Medulla oblongata (tissue), 1 donor: ENCODE data around the gene PROSER3.
"Not testable (repeated sequence)": the region's sequence is repeated elsewhere in the genome, so short reads cannot be mapped to it uniquely, and the experiment has no call there.

Experiments
- DNase-seq: peaks from one replicate; pipeline ENCODE4 v3.0.0-alpha.2; 2015; ENCODE audit errors: extremely low spot score

Gene PROSER3

DNA sequence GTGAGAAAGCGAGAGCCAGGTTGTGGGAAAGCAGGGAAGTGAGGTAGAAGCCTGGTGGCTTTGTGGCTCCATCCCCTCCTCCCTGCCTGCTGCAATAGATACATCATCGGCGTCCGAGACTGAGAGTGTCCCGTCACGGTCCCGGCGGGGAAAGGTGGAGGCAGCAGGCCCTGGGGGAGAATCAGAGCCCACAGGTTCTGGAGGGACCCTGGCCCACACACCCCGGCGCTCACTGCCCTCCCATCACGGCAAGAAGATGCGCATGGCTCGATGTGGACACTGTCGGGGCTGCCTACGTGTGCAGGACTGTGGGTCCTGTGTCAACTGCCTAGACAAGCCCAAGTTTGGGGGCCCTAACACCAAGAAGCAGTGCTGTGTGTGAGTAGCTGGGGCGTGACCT, 35.1 kb upstream of the PROSER3 start:
- no peak for DNase-seq

- no peak for DNase-seq
Observed at GRCh38 chr19:35723671-35724070, 34.3 kb upstream of the PROSER3 start.

GRCh38 chr19:35724132-35724531, 33.8 kb upstream of the PROSER3 start:
- not testable (repeated sequence) for DNase-seq

DNA sequence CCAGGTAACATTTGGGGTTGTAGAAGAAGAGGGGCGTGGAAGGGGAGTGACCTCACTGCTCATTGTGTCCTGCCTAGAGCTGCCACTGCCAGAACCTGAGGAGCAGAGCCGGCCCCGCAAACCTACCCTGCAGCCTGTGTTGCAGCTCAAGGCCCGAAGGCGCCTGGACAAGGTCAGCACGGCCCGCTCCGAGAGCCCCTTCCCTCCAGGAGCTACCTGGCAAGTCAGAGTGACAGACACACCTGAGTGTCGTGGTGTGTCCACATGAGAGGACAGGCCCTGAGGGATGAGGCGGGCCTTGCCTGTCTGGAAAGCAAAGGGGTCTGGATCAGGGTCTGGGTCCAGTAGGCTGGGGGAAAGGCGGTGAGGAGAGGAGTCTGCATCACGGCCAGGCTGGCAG, 33.4 kb upstream of the PROSER3 start:
- no peak for DNase-seq

DNA sequence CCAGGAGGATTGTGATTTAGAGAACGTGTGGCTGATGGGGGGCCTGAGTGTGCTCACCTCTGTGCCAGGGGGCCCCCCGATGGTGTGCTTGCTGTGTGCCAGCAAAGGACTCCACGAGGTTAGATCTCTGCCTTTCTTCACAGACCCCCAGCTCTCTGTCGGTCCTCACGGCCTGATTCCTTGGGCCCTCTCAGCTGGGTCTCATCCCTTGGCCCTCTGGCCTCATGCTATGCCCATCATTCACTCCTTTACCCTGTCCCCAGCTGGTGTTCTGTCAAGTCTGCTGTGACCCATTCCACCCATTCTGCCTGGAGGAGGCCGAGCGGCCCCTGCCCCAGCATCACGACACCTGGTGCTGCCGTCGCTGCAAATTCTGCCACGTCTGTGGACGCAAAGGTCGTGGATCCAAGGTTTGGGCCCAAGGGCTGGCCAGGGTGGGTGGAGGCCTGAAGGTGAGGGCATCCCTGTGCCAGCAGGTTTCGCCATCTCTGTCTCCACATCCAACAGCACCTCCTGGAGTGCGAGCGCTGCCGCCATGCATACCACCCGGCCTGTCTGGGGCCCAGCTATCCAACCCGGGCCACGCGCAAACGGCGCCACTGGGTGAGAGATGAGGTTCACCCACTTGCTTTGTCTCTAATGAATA, 32.6 kb upstream of the PROSER3 start:
- DNase-seq, result no peak

- no peak for DNase-seq
Observed at GRCh38 chr19:35727053-35727955, 30.7 kb upstream of the PROSER3 start.

DNA sequence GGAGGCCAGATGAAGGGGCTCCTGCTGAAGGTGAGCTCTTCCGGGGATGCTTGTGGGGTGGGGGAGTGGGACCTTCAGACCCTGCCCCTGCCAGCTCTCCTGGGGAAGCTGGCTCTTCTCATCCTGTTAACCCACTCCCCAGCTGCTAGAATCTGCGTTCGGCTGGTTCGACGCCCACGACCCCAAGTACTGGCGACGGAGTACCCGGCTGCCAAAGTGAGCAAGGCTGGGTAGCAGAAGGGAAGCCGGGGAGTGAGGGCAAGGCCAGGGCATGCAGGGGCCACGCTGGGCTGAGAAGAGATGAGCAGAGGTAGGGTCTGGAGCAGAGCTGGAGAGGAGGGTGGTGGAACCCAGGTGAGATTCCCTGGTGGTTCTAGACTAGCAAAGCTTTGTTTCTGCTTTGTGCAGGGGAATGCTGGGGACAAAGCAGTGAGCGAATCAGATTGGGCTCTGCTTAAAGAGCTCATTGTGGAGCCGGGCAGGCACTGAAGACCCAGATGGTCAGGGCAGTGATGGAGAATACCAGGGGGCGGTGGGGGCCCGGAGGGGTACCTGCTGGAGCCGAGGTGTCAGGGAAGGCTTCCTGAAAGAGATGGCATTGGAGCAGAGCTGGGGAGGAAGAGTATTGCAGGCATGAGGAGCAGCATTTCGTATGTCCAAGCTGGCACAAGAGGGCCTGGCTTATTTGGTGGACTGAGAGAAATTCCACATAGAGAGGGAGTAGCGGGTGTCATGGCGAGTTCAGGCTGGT, 29.8 kb upstream of the PROSER3 start:
- no peak for DNase-seq

DNA sequence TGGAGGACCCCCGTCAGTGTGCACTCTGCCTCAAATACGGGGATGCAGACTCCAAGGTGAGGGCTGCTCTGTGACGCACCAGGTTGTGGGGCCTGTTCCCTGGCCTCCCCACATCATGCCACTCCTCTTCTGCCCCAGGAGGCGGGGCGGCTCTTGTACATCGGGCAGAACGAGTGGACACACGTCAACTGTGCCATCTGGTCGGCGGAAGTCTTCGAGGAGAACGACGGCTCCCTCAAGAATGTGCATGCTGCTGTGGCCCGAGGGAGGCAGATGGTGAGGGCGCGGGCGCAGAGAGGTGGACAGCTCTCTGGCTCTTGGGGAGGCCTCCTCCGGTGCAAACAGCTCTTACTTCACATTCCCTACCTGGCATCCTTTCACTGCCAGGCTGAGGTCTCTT, 29.0 kb upstream of the PROSER3 start:
- DNase-seq, result no peak

DNA sequence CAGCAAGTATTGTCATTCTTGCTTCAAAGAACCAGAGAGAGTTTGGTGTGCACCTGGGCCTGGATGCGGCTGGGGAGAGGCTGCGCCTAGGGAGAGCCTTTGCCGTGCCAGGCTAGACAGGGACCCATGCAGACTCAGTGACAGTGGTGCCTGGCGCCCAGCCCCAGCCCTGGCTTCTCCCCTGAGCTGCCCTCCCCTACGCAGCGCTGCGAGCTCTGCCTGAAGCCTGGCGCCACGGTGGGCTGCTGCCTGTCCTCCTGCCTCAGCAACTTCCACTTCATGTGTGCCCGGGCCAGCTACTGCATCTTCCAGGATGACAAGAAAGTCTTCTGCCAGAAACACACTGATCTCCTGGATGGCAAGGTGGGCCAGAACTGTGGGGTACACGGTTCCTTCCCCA, 28.2 kb upstream of the PROSER3 start:
- DNase-seq, result no peak

DNA sequence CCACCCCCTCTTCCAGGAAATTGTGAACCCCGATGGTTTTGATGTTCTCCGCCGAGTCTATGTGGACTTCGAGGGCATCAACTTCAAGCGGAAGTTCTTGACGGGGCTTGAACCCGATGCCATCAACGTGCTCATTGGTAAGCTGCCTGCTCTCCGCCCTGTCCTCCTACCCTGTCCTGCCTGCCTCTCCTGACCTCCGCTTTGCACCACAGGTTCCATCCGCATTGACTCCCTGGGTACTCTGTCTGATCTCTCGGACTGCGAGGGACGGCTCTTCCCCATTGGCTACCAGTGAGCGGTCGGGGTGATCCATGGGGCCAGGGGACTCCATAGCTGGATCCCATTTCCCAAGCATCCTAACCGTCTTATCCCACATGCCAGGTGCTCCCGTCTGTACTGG, 27.6 kb upstream of the PROSER3 start:
- no peak for DNase-seq

DNA sequence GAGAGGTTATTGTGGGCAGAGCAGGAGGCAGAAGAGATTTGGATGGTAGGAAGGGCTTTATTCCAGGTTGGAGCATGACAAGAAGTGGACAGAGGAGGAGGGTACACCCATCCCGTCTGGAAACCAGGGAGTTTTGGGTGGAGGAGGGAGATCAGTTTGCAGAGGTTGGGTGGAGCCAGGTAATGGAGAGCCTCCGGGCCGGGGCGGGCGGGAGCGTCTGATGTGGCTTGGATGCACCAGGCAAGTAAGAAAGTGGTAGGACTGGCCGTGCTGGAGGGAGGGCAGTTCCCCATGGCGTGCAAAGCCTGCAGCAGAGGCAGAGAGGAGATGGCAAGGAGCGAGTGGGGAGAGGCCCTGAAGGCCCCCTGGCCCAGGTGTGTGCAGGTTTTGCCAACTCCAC, 26.6 kb upstream of the PROSER3 start:
- no peak for DNase-seq

DNA sequence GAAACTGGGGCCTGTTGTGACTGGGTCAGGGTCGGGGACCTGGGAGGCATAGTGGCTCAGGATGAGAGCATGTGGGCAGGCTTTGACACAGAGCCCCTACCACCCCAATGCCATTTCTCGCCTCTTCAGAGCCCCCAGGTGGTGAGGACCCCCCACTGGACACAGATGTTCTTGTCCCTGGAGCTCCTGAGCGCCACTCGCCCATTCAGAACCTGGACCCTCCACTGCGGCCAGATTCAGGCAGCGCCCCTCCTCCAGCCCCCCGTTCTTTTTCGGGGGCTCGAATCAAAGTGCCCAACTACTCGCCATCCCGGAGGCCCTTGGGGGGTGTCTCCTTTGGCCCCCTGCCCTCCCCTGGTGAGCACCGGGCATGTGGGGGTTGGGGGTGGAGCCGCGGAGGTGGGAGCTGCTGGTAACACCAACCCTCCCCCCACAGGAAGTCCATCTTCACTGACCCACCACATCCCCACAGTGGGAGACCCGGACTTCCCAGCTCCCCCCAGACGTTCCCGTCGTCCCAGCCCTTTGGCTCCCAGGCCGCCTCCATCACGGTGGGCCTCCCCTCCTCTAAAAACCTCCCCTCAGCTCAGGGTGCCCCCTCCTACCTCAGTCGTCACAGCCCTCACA, 26.1 kb upstream of the PROSER3 start:
- no peak for DNase-seq

DNA sequence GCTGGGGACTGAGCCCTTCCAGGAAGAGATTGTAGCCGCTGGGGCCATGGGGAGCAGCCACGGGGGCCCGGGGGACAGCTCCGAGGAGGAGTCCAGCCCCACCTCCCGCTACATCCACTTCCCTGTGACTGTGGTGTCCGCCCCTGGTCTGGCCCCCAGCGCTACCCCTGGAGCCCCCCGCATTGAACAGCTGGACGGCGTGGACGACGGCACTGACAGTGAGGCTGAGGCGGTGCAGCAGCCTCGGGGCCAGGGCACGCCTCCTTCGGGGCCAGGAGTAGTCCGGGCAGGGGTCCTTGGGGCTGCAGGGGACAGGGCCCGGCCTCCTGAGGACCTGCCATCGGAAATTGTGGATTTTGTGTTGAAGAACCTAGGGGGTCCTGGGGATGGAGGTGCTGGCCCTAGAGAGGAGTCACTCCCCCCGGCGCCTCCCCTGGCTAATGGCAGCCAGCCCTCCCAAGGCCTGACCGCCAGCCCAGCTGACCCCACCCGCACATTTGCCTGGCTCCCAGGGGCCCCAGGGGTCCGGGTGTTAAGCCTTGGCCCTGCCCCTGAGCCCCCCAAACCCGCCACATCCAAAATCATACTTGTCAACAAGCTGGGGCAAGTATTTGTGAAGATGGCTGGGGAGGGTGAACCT, 25.3 kb upstream of the PROSER3 start:
- no peak for DNase-seq

DNA sequence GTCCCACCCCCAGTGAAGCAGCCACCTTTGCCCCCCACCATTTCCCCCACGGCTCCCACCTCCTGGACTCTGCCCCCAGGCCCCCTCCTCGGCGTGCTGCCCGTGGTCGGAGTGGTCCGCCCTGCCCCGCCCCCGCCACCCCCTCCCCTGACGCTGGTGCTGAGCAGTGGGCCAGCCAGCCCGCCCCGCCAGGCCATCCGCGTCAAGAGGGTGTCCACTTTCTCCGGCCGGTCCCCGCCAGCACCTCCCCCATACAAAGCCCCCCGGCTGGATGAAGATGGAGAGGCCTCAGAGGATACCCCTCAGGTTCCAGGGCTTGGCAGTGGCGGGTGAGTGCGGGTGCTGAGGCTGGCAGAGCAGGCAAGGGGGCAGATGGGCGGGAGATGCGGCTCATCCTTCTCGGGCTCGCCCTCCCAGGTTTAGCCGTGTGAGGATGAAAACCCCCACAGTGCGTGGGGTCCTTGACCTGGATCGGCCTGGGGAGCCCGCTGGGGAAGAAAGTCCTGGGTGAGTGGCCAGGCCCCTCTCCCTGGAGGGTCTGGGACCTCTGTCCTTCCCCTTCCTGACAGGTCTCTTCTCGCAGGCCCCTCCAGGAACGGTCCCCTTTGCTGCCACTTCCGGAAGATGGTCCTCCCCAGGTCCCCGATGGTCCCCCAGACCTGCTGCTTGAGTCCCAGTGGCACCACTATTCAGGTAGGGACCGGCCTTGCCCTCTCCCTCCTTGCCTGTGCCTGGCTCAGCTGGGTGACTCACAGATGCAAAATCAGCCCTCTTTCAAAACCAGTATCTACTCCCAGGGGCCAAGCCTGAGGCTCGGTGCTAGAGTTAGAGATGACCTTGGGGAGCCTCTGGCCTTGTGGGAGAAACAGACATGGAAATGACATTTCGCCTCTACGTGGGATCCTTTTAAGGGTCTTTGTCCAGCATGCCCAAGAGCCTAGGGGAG, 24.5 kb upstream of the PROSER3 start:
- DNase-seq, result no peak

DNA sequence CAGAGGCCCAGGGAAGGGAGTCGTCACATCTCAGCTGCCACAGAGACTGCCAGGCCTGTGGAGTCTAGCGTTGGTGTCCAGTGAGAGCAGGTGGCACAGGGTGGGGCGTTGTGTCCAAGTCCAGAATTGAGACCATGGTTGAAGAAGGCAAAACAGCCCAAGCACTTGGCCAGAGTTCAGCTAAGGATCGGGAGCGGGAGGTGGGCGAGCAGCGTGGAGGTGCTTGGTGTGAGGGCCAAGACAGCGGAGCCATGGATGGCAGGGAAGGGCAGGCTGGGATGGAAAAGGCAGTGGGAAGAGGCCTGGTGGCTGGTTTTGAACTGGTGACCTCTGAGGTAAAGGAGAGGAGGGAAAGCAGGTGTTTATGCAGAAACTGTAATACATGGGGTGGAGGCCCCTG, 23.7 kb upstream of the PROSER3 start:
- DNase-seq, result no peak

DNA sequence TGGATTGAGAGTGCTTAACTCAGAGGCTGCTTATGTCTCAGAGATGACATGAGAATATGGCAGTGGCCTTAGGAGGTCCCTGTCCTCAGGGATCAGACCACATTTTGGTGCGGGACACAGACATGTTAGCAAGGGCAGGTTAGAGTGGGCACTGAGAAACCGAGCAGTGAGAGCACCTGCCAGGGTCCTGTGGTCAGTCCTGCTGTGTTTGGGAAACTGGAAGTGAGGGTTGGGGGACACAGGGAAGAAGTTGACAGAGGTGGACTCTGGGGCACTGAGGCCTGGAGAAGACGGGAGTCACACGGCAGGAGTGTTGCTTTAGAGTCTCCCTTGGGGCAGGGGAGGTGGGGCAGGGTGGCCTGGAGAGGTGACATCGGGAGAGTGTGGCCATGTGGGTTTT, 23.1 kb upstream of the PROSER3 start:
- DNase-seq, result no peak

DNA sequence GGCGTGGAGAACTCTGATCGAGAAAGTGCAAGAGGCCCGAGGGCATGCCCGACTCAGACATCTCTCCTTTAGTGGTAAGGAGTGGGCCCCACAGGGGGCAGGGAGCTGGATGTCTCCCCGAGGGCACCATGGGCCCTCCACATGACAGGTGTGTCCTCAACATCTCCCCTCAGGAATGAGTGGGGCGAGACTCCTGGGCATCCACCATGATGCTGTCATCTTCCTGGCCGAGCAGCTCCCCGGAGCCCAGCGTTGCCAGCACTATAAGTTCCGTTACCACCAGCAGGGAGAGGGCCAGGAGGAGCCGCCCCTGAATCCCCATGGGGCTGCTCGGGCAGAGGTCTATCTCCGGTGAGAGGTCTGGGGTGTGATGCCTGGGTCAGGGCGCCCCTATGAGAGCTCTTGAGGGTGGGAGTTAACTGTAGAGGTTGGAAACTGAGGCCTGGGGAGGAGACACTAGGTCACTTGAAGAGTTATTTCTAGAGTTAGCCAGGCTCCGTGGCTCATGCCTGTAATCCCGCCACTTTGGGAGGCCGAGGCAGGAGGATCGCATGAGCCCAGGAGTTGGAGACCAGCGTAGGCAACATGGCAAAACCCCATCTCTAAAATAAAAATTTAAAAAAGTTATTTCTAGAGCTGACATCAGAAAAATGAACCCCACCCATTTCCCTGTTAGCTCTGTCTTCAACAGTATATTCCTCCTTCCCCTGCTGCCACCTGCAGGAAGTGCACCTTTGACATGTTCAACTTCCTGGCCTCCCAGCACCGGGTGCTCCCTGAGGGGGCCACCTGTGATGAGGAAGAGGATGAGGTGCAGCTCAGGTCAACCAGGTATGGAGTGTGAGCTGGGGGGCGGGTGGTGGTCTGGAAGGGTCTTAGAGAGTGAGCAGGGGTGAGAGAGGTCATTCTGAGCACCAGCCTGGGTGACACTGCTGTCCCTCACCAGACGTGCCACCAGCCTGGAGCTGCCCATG, 20.8 kb upstream of the PROSER3 start:
- no peak for DNase-seq

DNA sequence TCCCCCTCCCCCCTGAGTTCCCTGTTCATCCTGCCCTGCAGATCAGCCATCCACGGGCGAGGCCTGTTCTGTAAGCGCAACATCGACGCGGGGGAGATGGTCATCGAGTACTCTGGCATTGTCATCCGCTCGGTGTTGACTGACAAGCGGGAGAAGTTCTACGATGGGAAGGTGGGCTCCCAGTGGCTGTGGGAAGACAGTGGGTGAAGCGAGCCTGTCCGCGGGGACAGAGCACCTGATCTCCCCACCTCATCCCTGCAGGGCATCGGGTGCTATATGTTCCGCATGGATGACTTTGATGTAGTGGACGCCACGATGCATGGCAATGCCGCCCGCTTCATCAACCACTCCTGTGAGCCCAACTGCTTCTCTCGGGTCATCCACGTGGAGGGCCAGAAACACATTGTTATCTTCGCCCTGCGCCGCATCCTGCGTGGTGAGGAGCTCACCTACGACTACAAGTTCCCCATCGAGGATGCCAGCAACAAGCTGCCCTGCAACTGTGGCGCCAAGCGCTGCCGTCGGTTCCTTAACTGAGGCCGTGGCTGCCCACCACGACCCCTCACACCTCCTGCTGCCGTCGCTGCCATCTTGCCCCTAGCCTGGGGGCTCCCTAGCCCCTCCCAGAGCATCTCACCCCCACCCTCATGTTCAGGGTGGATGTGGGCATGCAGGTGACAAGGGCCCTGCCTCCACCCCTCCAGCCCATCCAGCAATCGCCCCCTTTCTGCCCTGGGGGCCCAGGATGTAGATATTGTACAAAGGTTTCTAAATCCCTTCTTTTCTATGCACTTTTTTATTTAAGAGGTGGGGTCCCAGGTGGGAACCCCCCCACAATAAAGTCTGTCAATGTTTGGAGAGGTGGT, 19.7 kb upstream of the PROSER3 start:
- DNase-seq, result no peak
